Endothelial cell of umbilical vein (primary cell): ENCODE data around the gene TCN1.

ENCODE experiments used
- EZH2 ChIP-seq: IDR thresholded peaks from 2 replicates; pipeline ENCODE4 v1.6.1; 2012; ENCODE audit warnings: borderline replicate concordance, low read depth, mild to moderate bottlenecking, moderate library complexity, low read length, inconsistent platforms; ENCODE audit not compliant: severe bottlenecking
- MYC ChIP-seq: IDR thresholded peaks from one replicate; pipeline ENCODE4 v1.6.1; 2011; ENCODE audit warnings: mild to moderate bottlenecking, low read depth, low read length
- POLR2A ChIP-seq: IDR thresholded peaks from 2 replicates; pipeline ENCODE4 v1.6.1; 2012; ENCODE audit warnings: low read depth, mild to moderate bottlenecking, control low read depth, low read length
- POLR2AphosphoS5 ChIP-seq: IDR thresholded peaks from 2 replicates; pipeline ENCODE4 v1.6.1; 2012; ENCODE audit warnings: low read depth, mild to moderate bottlenecking, control low read depth, low read length, moderate library complexity; ENCODE audit not compliant: insufficient read depth
- TF ChIP-seq, protein P1 (sequence below): IDR thresholded peaks from 2 replicates; pipeline ENCODE4 v1.6.1; 2011; ENCODE audit not compliant: insufficient read depth, insufficient read length
- TF ChIP-seq, protein P2 (sequence below), 2 donors: IDR thresholded peaks; 1 replicate in 1 of 2; 2 replicates in 1 of 2; pipeline ENCODE4 v1.5.1; 2011; ENCODE audit warnings: low read length in 2 of 2, mild to moderate bottlenecking in 2 of 2, moderate library complexity in 2 of 2, control low read depth in 1 of 2, inconsistent platforms in 1 of 2, low read depth in 1 of 2; ENCODE audit not compliant: insufficient read depth in 1 of 2; ENCODE audit errors: extremely low read depth in 1 of 2

DNA sequence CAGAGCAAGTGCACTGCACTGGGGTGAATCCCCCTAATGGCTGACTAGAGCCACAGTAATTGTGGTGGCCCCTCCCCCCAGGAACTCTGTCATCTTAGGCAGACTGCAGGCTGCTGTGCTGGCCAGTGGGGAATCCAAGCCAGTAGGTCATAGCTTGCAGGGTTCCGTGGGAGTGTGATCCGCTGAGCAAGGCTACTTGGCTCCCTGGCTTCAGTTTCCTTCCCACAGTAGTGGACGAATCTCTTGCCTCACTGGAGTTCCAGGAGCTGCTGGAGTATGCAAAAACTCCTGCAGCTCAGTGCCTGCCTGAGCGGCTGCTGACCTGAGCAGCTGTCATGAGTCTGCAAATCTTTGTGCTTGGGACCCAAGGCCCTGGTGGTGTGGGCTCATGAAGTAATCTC is 25.5 kb upstream of the TCN1 start:
- TF ChIP-seq POLR2A (no peak), POLR2AphosphoS5 (no peak), EZH2 (no peak), MYC (no peak)
- TF ChIP-seq, protein P1, sequence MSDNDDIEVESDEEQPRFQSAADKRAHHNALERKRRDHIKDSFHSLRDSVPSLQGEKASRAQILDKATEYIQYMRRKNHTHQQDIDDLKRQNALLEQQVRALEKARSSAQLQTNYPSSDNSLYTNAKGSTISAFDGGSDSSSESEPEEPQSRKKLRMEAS = no peak
- TF ChIP-seq, protein P2, sequence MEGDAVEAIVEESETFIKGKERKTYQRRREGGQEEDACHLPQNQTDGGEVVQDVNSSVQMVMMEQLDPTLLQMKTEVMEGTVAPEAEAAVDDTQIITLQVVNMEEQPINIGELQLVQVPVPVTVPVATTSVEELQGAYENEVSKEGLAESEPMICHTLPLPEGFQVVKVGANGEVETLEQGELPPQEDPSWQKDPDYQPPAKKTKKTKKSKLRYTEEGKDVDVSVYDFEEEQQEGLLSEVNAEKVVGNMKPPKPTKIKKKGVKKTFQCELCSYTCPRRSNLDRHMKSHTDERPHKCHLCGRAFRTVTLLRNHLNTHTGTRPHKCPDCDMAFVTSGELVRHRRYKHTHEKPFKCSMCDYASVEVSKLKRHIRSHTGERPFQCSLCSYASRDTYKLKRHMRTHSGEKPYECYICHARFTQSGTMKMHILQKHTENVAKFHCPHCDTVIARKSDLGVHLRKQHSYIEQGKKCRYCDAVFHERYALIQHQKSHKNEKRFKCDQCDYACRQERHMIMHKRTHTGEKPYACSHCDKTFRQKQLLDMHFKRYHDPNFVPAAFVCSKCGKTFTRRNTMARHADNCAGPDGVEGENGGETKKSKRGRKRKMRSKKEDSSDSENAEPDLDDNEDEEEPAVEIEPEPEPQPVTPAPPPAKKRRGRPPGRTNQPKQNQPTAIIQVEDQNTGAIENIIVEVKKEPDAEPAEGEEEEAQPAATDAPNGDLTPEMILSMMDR (IDR thresholded peaks at IDR 0.05; ENCODE audit: extremely low read depth in 1 of 2, insufficient read depth in 1 of 2, low read depth in 1 of 2, low read length in 2 of 2) = no peak
